ENCODE results near the gene ZNF462.

GRCh38 chr9:106891286-106891685 lies 28.3 kb downstream of the ZNF462 start:
- no peak for TF ChIP-seq CTCF (conservative IDR thresholded peaks at IDR 0.05 in 1 of 2, IDR thresholded peaks at IDR 0.05 in 1 of 2; ENCODE audit: low read depth in 1 of 2, low read length in 2 of 2)
- no peak for TF ChIP-seq EZH2 (IDR thresholded peaks at IDR 0.05; ENCODE audit: low read length, missing control alignments)

Data from fibroblast of lung (primary cell).